ENCODE results near the gene MUC4.
A peak's percentile ranks its signal among the peaks of the same experiment; 100 is the strongest.
"Not testable (repeated sequence)": the region's sequence is repeated elsewhere in the genome, so short reads cannot be mapped to it uniquely, and the experiment has no call there.

Gene MUC4

GRCh38 chr3:195715134-195715533 lies 96.6 kb downstream of the MUC4 start:
- DNase-seq (ENCODE audit: low spot score): no peak

- no peak for DNase-seq (ENCODE audit: low spot score)
Measured at GRCh38 chr3:195714380-195715011, 97.2 kb downstream of the MUC4 start.

- not testable (repeated sequence) for DNase-seq (ENCODE audit: low spot score)
Measured at GRCh38 chr3:195713150-195713549, 98.6 kb downstream of the MUC4 start.

GRCh38 chr3:195712535-195712910 lies 99.2 kb downstream of the MUC4 start:
- DNase-seq (ENCODE audit: low spot score): not testable (repeated sequence)

GRCh38 chr3:195711813-195712534 lies 99.8 kb downstream of the MUC4 start:
- DNase-seq (ENCODE audit: low spot score): no peak

- not testable (repeated sequence) for DNase-seq (ENCODE audit: low spot score)
Measured at GRCh38 chr3:195711091-195711812, 100.5 kb downstream of the MUC4 start.

- DNase-seq (ENCODE audit: low spot score): not testable (repeated sequence)
Measured at GRCh38 chr3:195710126-195710905, 101.4 kb downstream of the MUC4 start.

GRCh38 chr3:195709676-195710085 lies 102.0 kb downstream of the MUC4 start:
- DNase-seq (ENCODE audit: low spot score): no peak

- DNase-seq (ENCODE audit: low spot score): no peak
Measured at GRCh38 chr3:195708626-195709481, 102.9 kb downstream of the MUC4 start.

- no peak for DNase-seq (ENCODE audit: low spot score)
Measured at GRCh38 chr3:195708061-195708460, 103.7 kb downstream of the MUC4 start.

GRCh38 chr3:195705081-195705991 lies 106.4 kb downstream of the MUC4 start:
- DNase-seq (ENCODE audit: low spot score): no peak

GRCh38 chr3:195704433-195704999 lies 107.2 kb downstream of the MUC4 start:
- DNase-seq (ENCODE audit: low spot score): no peak

- DNase-seq (ENCODE audit: low spot score): no peak
Measured at GRCh38 chr3:195703776-195704175, 108.0 kb downstream of the MUC4 start.

GRCh38 chr3:195701042-195701915 lies 110.5 kb downstream of the MUC4 start:
- peak; percentile 39 for DNase-seq (ENCODE audit: low spot score)

GRCh38 chr3:195700319-195700718 lies 111.4 kb downstream of the MUC4 start:
- DNase-seq (ENCODE audit: low spot score): peak; percentile 37

GRCh38 chr3:195699860-195700259 lies 111.9 kb downstream of the MUC4 start:
- peak; percentile 32 for DNase-seq (ENCODE audit: low spot score)

GRCh38 chr3:195699388-195699771 lies 112.3 kb downstream of the MUC4 start:
- DNase-seq (ENCODE audit: low spot score): peak; percentile 16

- DNase-seq (ENCODE audit: low spot score): peak; percentile 41
Measured at GRCh38 chr3:195698647-195699387, 112.9 kb downstream of the MUC4 start.

Data from ecto neural progenitor cell (in vitro differentiated cells).